HepG2 (cell line): ENCODE measurements around the gene UBASH3A. TPM values are rescaled to one million over a fixed set of nuclear protein-coding genes. Genes with fewer than 3 reads are reported as not detected.

Experiments used
- ATAC-seq: fragments of 200-7000 bp; cut with Tn5 transposase; 3 replicates; pipeline ENCODE4 v1.9.1; 2020; ENCODE audit warnings: mild to moderate bottlenecking, moderate library complexity
- BruUV-seq: library from RNA; stranded (reverse); fragments of 400-500 nt; replicated peaks from 2 replicates; lab custom pipeline; 2021; lab: Mats Ljungman, UMichigan
- CTCF ChIA-PET: fragments of 300-600 bp; formaldehyde crosslinking; extraction: SDS; loops from one replicate; lab custom pipeline; 2021; ENCODE audit warnings: low total read pairs, inconsistent platforms, low intra/inter-chr PET ratio; lab: Yijun Ruan, JAX
- POLR2A ChIA-PET: fragments of 350-600 bp; sonication (Branson Sonifier 250); formaldehyde crosslinking; loops from one replicate; lab custom pipeline; 2020; ENCODE audit warnings: antibody characterized with exemption, inconsistent platforms; lab: Yijun Ruan, JAX
- DNase-seq: peaks from one replicate; pipeline ENCODE4 v3.0.0-alpha.2; 2015; ENCODE audit warnings: low spot score
- FAIRE-seq: peaks from 3 replicates; lab custom pipeline; 2011; peaks lifted over from hg19 to GRCh38; lab: Jason Lieb, UNC
- H2AFZ ChIP-seq: one replicate; pipeline ENCODE4 v1.6.1; 2011; ENCODE audit warnings: low read length, inconsistent platforms
- H3K27ac ChIP-seq: fragments of 300-600 bp; 3 replicates; pipeline ENCODE4 v1.8.0; 2011; ENCODE audit warnings: mixed run types, mild to moderate bottlenecking, mixed read lengths, low read length, inconsistent platforms; ENCODE audit not compliant: insufficient read depth; ENCODE audit errors: extremely low read length
- H3K27me3 ChIP-seq, 2 experiments: fragments of 200-600 bp in 1 of 2; 2 replicates in 1 of 2; 3 replicates in 1 of 2; pipeline versions ENCODE4 v1.6.0 to v1.8.0; 2011; ENCODE audit warnings: low read length in 2 of 2, mild to moderate bottlenecking in 2 of 2, moderate library complexity in 2 of 2, inconsistent platforms in 1 of 2; ENCODE audit not compliant: insufficient read depth in 2 of 2, control insufficient read depth in 1 of 2
- H3K36me3 ChIP-seq, 2 experiments: fragments of 200-600 bp in 1 of 2; replicated peaks in 1 of 2; 2 replicates in 1 of 2; 3 replicates in 1 of 2; pipeline versions ENCODE4 v1.5.1 to v1.8.0; 2011; ENCODE audit warnings: low read length in 2 of 2, inconsistent platforms in 1 of 2; ENCODE audit not compliant: insufficient read depth in 2 of 2, control insufficient read depth in 1 of 2
- H3K4me1 ChIP-seq: 2 replicates; pipeline ENCODE4 v1.5.1; 2012; ENCODE audit warnings: low read length, inconsistent platforms; ENCODE audit not compliant: insufficient read depth
- H3K4me2 ChIP-seq: 2 replicates; pipeline ENCODE4 v1.6.0; 2011; ENCODE audit warnings: low read depth, low read length, inconsistent platforms
- H3K4me3 ChIP-seq, 3 experiments: fragments of 200-600 bp in 1 of 3; sonication (generic), shearing (Covaris generic) in 1 of 3; replicated peaks in 1 of 3; 2 replicates each; pipeline ENCODE4 v1.5.1; 2011 to 2016; ENCODE audit warnings: low read length in 3 of 3, inconsistent platforms in 2 of 3, low read depth in 2 of 3, mild to moderate bottlenecking in 2 of 3, control low read depth in 1 of 3, mixed read lengths in 1 of 3; ENCODE audit not compliant: insufficient read depth in 1 of 3
- H3K79me2 ChIP-seq: one replicate; pipeline ENCODE4 v1.6.1; 2011; ENCODE audit warnings: low read length, inconsistent platforms; ENCODE audit not compliant: insufficient read depth
- H3K9ac ChIP-seq: 2 replicates; pipeline ENCODE4 v1.6.0; 2011; ENCODE audit warnings: mild to moderate bottlenecking, low read depth, low read length, inconsistent platforms; ENCODE audit not compliant: insufficient read depth
- H3K9me3 ChIP-seq: 2 replicates; pipeline ENCODE4 v1.5.1; 2012; ENCODE audit warnings: mild to moderate bottlenecking, low read length
- H4K20me1 ChIP-seq: 2 replicates; pipeline ENCODE4 v1.6.0; 2011; ENCODE audit warnings: inconsistent platforms, mild to moderate bottlenecking, low read length, moderate library complexity; ENCODE audit not compliant: insufficient read depth
- ELF4 ChIP-seq: sonication (generic); formaldehyde crosslinking; IDR thresholded peaks from 2 replicates; pipeline ENCODE4 v1.5.0; 2020; ENCODE audit warnings: missing genetic modification reagents, mild to moderate bottlenecking, moderate library complexity, borderline replicate concordance
- GABPB1 ChIP-seq: IDR thresholded peaks from 2 replicates; pipeline ENCODE4 v1.6.1; 2016; ENCODE audit warnings: mild to moderate bottlenecking, missing genetic modification reagents, moderate library complexity, missing compliant biosample characterization
- NCOR1 ChIP-seq: fragments of 200-600 bp; sonication (generic); IDR thresholded peaks from 2 replicates; pipeline ENCODE4 v1.7.0; 2017; ENCODE audit warnings: antibody characterized with exemption, low read length, borderline replicate concordance
- POLR2AphosphoS2 ChIP-seq: IDR thresholded peaks from 2 replicates; pipeline ENCODE4 v1.6.1; 2011; ENCODE audit warnings: low read depth, low read length, improper control_type of control experiment
- POLR2G ChIP-seq: fragments of 200-400 bp; formaldehyde crosslinking; IDR thresholded peaks from 2 replicates; pipeline ENCODE4 v1.6.1; 2018; ENCODE audit warnings: mild to moderate bottlenecking, low read depth, low read length, moderate library complexity
- PREB ChIP-seq: sonication (generic); formaldehyde crosslinking; IDR thresholded peaks from 2 replicates; pipeline ENCODE4 v1.4.0; 2020; ENCODE audit warnings: missing genetic modification reagents
- REPIN1 ChIP-seq: sonication (generic); formaldehyde crosslinking; IDR thresholded peaks from 2 replicates; pipeline ENCODE4 v1.8.0; 2022; ENCODE audit warnings: missing genetic modification reagents, low read depth, mild to moderate bottlenecking, borderline replicate concordance
- SKIL ChIP-seq: sonication (generic); formaldehyde crosslinking; IDR thresholded peaks from 2 replicates; pipeline ENCODE4 v1.8.0; 2022; ENCODE audit warnings: missing genetic modification reagents, mild to moderate bottlenecking, moderate library complexity, borderline replicate concordance
- ZNF335 ChIP-seq: sonication (generic); formaldehyde crosslinking; IDR thresholded peaks from 2 replicates; pipeline ENCODE4 v1.4.0; 2020; ENCODE audit warnings: missing genetic modification reagents
- ZNF362 ChIP-seq: sonication (generic); formaldehyde crosslinking; IDR thresholded peaks from 2 replicates; pipeline ENCODE4 v1.4.0; 2020; ENCODE audit warnings: missing genetic modification reagents, mild to moderate bottlenecking, borderline replicate concordance
- ZNF451 ChIP-seq: sonication (generic); formaldehyde crosslinking; IDR thresholded peaks from 2 replicates; pipeline ENCODE4 v1.5.0; 2020; ENCODE audit warnings: mild to moderate bottlenecking, missing genetic modification reagents
- ZNF503 ChIP-seq: sonication (generic); formaldehyde crosslinking; IDR thresholded peaks from 2 replicates; pipeline ENCODE4 v1.4.0; 2020; ENCODE audit warnings: missing genetic modification reagents
- ZNF552 ChIP-seq: sonication (generic); formaldehyde crosslinking; IDR thresholded peaks from 2 replicates; pipeline ENCODE4 v1.9.0; 2022; ENCODE audit warnings: missing genetic modification reagents, mild to moderate bottlenecking, borderline replicate concordance
- ZNF563 ChIP-seq: sonication (generic); formaldehyde crosslinking; IDR thresholded peaks from 2 replicates; pipeline ENCODE4 v1.8.0; 2022; ENCODE audit warnings: mild to moderate bottlenecking, moderate library complexity, missing genetic modification reagents
- ZNF564 ChIP-seq: sonication (generic); formaldehyde crosslinking; IDR thresholded peaks from 2 replicates; pipeline ENCODE4 v1.8.1; 2023; ENCODE audit warnings: mild to moderate bottlenecking, missing genetic modification reagents
- ZNF841 ChIP-seq: sonication (generic); formaldehyde crosslinking; IDR thresholded peaks from 2 replicates; pipeline ENCODE4 v1.8.1; 2023; ENCODE audit warnings: missing genetic modification reagents, borderline replicate concordance
- WGBS: methylation state at CpG from one replicate; pipeline ENCODE4 v1.1.6; 2017; ENCODE audit warnings: low lambda C conversion rate; 5-methylcytosine and 5-hydroxymethylcytosine counted together
- in situ Hi-C: cut with HindIII; loops from 2 replicates; pipeline ENCODE4 v1.10.0; 2017; ENCODE audit warnings: low pct_unique_long_range_greater_than_20kb; ENCODE audit not compliant: extremely low pct_ligation_motif_present
- intact Hi-C: fragments of 100-400 bp; cut with micrococcal nuclease; formaldehyde crosslinking; loops from one replicate; pipeline ENCODE4 v1.10.0; 2022; ENCODE audit not compliant: unreplicated experiment
- polyA plus RNA-seq, 8 experiments: library from polyadenylated mRNA; depleted of rRNA in 3 of 8; stranded (reverse) in 7 of 8; unstranded in 1 of 8; fragments of >200 nt; fragmentation: Illumina TruSeq in 4 of 8; extraction: Trizol in 4 of 8; gene quantifications; 2 replicates each; pipeline versions ENCODE4 v1.2.1 to v1.2.3, GENCODE V29; 2011 to 2016; ENCODE audit warnings: low read depth in 4 of 8, missing spikeins in 1 of 8, mixed read lengths in 1 of 8; ENCODE audit not compliant: insufficient read depth in 1 of 8
- total RNA-seq, 5 experiments: library from RNA; depleted of rRNA; stranded (reverse); fragments of >200 nt; fragmentation: Illumina TruSeq; extraction: Trizol; gene quantifications; 2 replicates each; pipeline ENCODE4 v1.2.3, GENCODE V29; 2016; ENCODE audit warnings: low read depth in 1 of 5

UBASH3A gene
- total and polyA plus RNA-seq, 2 of the 13 experiments (the other 11 are each of a cell fraction or from before 2014, with no cell fraction given) = not detected

- Histone ChIP-seq H3K36me3 (no peaks in the 10 kb centered on the region), H3K4me3 (no peak overlapping the region), H3K27ac (no peak overlapping the region), H3K79me2 (no peaks in the 10 kb centered on the region), H3K9ac (no peak overlapping the region), H3K9me3 (0 out of 2 replicates have a peak, but pooled peaks cover 5% of the 10 kb centered on the region), H3K4me2 (no peak overlapping the region), H2AFZ (no peak overlapping the region), H4K20me1 (no peaks in the 10 kb centered on the region), H3K4me1 (no peaks in the 10 kb centered on the region), H3K27me3 (peaks cover 1 to 19% of the 10 kb centered on the region in 2 experiments; a peak in 2 of 5 replicates)
- ATAC-seq = no peak
- in situ Hi-C loops = no loop called here
- DNase-seq = no peak
- ChIA-PET POLR2A (no interaction called here), CTCF (no interaction called here)
- FAIRE-seq = no peak
- 51% methylated on average over 5 of the region's 6 CpGs for WGBS
- BruUV-seq = no TSS peak
- TF ChIP-seq ZNF362 (no peak), ZNF563 (no peak), GABPB1 (CRISPR knock-in tag) (no peak), ZNF564 (CRISPR knock-in tag) (no peak), ELF4 (CRISPR knock-in tag) (no peak), ZNF451 (CRISPR knock-in tag) (no peak), NCOR1 (no peak), ZNF841 (CRISPR knock-in tag) (no peak), POLR2AphosphoS2 (no peak), REPIN1 (CRISPR knock-in tag) (no peak), PREB (no peak), ZNF552 (CRISPR knock-in tag) (no peak), SKIL (no peak), ZNF503 (CRISPR knock-in tag) (no peak), POLR2G (no peak), ZNF335 (CRISPR knock-in tag) (no peak)
- intact Hi-C loops = no loop called here
Measured at GRCh38 chr21:42486072-42486471, 82.4 kb downstream of the UBASH3A start.
